Measurements from ENCODE around the gene GAS1. TPM values are rescaled to one million over a fixed set of nuclear protein-coding genes. Genes with fewer than 3 reads are reported as not detected.

Gene GAS1
- total RNA-seq, 2 donors from 2014 or later: 0.37 to 0.42 TPM

GRCh38 chr9:86977205-86977835 is 30.0 kb upstream of the GAS1 start:
- H3K27me3 Mint-ChIP-seq: peaks cover 53% of the 10 kb centered on the region

GRCh38 chr9:86975606-86976005 is 28.3 kb upstream of the GAS1 start:
- H3K4me1 Mint-ChIP-seq: no peaks in the 10 kb centered on the region
- no peaks in the 10 kb centered on the region for H3K9me3 ChIP-seq (ENCODE audit: control insufficient read depth, low read length, poor library complexity, severe bottlenecking)
- no peak overlapping the region for H3K4me3 Mint-ChIP-seq
- H3K27ac Mint-ChIP-seq: no peak overlapping the region
- H3K36me3 Mint-ChIP-seq (ENCODE audit: low read depth): no peaks in the 10 kb centered on the region
- H3K27me3 Mint-ChIP-seq: peaks cover 60% of the 10 kb centered on the region
- no peak for DNase-seq
- ATAC-seq: no peak

More at GRCh38 chr9:86977205-86977835, 30.0 kb upstream of the GAS1 start:
- ATAC-seq (no peak), DNase-seq (no peak)
- H3K9me3 ChIP-seq (ENCODE audit: control insufficient read depth, low read length, poor library complexity, severe bottlenecking): no peaks in the 10 kb centered on the region
- H3K27ac Mint-ChIP-seq: no peak overlapping the region
- no peak overlapping the region for H3K4me3 Mint-ChIP-seq
- H3K36me3 Mint-ChIP-seq (ENCODE audit: low read depth): no peaks in the 10 kb centered on the region
- H3K4me1 Mint-ChIP-seq: no peaks in the 10 kb centered on the region

GRCh38 chr9:86975036-86975435 is 27.7 kb upstream of the GAS1 start:
- Mint-ChIP-seq H3K27ac (no peak overlapping the region), H3K4me3 (no peak overlapping the region), H3K27me3 (peaks cover 62% of the 10 kb centered on the region), H3K36me3 (ENCODE audit: low read depth) (no peaks in the 10 kb centered on the region), H3K4me1 (no peaks in the 10 kb centered on the region)
- no peak for ATAC-seq
- H3K9me3 ChIP-seq (ENCODE audit: control insufficient read depth, low read length, poor library complexity, severe bottlenecking): no peaks in the 10 kb centered on the region
- DNase-seq: no peak

- H3K4me1 Mint-ChIP-seq: no peaks in the 10 kb centered on the region
- no peak for ATAC-seq
- no peaks in the 10 kb centered on the region for H3K9me3 ChIP-seq (ENCODE audit: control insufficient read depth, low read length, poor library complexity, severe bottlenecking)
- no peak overlapping the region for H3K4me3 Mint-ChIP-seq
- no peak for DNase-seq
- H3K27ac Mint-ChIP-seq: no peak overlapping the region
- H3K27me3 Mint-ChIP-seq: peaks cover 60% of the 10 kb centered on the region
- no peaks in the 10 kb centered on the region for H3K36me3 Mint-ChIP-seq (ENCODE audit: low read depth)
Measured at GRCh38 chr9:86974421-86974820, 27.1 kb upstream of the GAS1 start.

GRCh38 chr9:86971742-86972141 is 24.4 kb upstream of the GAS1 start:
- no peak for ATAC-seq
- Mint-ChIP-seq H3K27me3 (peaks cover 63% of the 10 kb centered on the region), H3K27ac (no peak overlapping the region), H3K4me1 (no peaks in the 10 kb centered on the region), H3K4me3 (no peak overlapping the region), H3K36me3 (ENCODE audit: low read depth) (no peaks in the 10 kb centered on the region)
- no peaks in the 10 kb centered on the region for H3K9me3 ChIP-seq (ENCODE audit: control insufficient read depth, low read length, poor library complexity, severe bottlenecking)
- no peak for DNase-seq

GRCh38 chr9:86968258-86968920 is 21.1 kb upstream of the GAS1 start:
- ATAC-seq (no peak), DNase-seq (no peak)
- H3K4me3 Mint-ChIP-seq: no peak overlapping the region
- H3K36me3 Mint-ChIP-seq (ENCODE audit: low read depth): no peaks in the 10 kb centered on the region
- no peaks in the 10 kb centered on the region for H3K9me3 ChIP-seq (ENCODE audit: control insufficient read depth, low read length, poor library complexity, severe bottlenecking)
- peaks cover 53% of the 10 kb centered on the region for H3K27me3 Mint-ChIP-seq
- H3K4me1 Mint-ChIP-seq: no peaks in the 10 kb centered on the region
- H3K27ac Mint-ChIP-seq: no peak overlapping the region

GRCh38 chr9:86966852-86967511 is 19.7 kb upstream of the GAS1 start:
- H3K4me1 Mint-ChIP-seq: no peaks in the 10 kb centered on the region
- ATAC-seq (no peak), DNase-seq (no peak)
- peaks cover 41% of the 10 kb centered on the region for H3K27me3 Mint-ChIP-seq
- H3K36me3 Mint-ChIP-seq (ENCODE audit: low read depth): no peaks in the 10 kb centered on the region
- H3K27ac Mint-ChIP-seq: no peak overlapping the region
- no peak overlapping the region for H3K4me3 Mint-ChIP-seq
- H3K9me3 ChIP-seq (ENCODE audit: control insufficient read depth, low read length, poor library complexity, severe bottlenecking): no peaks in the 10 kb centered on the region

- Mint-ChIP-seq H3K4me3 (no peak overlapping the region), H3K4me1 (no peaks in the 10 kb centered on the region), H3K36me3 (ENCODE audit: low read depth) (no peaks in the 10 kb centered on the region), H3K27ac (no peak overlapping the region), H3K27me3 (peaks cover 41% of the 10 kb centered on the region)
- DNase-seq (no peak), ATAC-seq (no peak)
- no peaks in the 10 kb centered on the region for H3K9me3 ChIP-seq (ENCODE audit: control insufficient read depth, low read length, poor library complexity, severe bottlenecking)
Measured at GRCh38 chr9:86965636-86966395, 18.5 kb upstream of the GAS1 start.

- Mint-ChIP-seq H3K27ac (no peak overlapping the region), H3K36me3 (ENCODE audit: low read depth) (no peaks in the 10 kb centered on the region), H3K27me3 (peaks cover 43% of the 10 kb centered on the region), H3K4me3 (no peak overlapping the region), H3K4me1 (no peaks in the 10 kb centered on the region)
- no peak for DNase-seq
- no peaks in the 10 kb centered on the region for H3K9me3 ChIP-seq (ENCODE audit: control insufficient read depth, low read length, poor library complexity, severe bottlenecking)
- no peak for ATAC-seq
Measured at GRCh38 chr9:86962692-86963091, 15.4 kb upstream of the GAS1 start.

- H3K4me1 Mint-ChIP-seq: no peaks in the 10 kb centered on the region
- H3K27ac Mint-ChIP-seq: no peak overlapping the region
- no peak overlapping the region for H3K4me3 Mint-ChIP-seq
- DNase-seq (no peak), ATAC-seq (no peak)
- no peaks in the 10 kb centered on the region for H3K36me3 Mint-ChIP-seq (ENCODE audit: low read depth)
- no peaks in the 10 kb centered on the region for H3K9me3 ChIP-seq (ENCODE audit: control insufficient read depth, low read length, poor library complexity, severe bottlenecking)
- H3K27me3 Mint-ChIP-seq: peaks cover 43% of the 10 kb centered on the region
Measured at GRCh38 chr9:86960938-86961337, 13.6 kb upstream of the GAS1 start.

GRCh38 chr9:86958203-86958602 is 10.9 kb upstream of the GAS1 start:
- Mint-ChIP-seq H3K36me3 (ENCODE audit: low read depth) (no peaks in the 10 kb centered on the region), H3K27me3 (peaks cover 59% of the 10 kb centered on the region)
- no peak for ATAC-seq

GRCh38 chr9:86955561-86955960 is 8.3 kb upstream of the GAS1 start:
- no peak overlapping the region for H3K4me3 Mint-ChIP-seq
- H3K27me3 Mint-ChIP-seq: peaks cover 54% of the 10 kb centered on the region
- no peaks in the 10 kb centered on the region for H3K4me1 Mint-ChIP-seq
- no peaks in the 10 kb centered on the region for H3K36me3 Mint-ChIP-seq (ENCODE audit: low read depth)
- no peak overlapping the region for H3K27ac Mint-ChIP-seq
- ATAC-seq (no peak), DNase-seq (no peak)
- no peaks in the 10 kb centered on the region for H3K9me3 ChIP-seq (ENCODE audit: control insufficient read depth, low read length, poor library complexity, severe bottlenecking)

More at GRCh38 chr9:86958203-86958602, 10.9 kb upstream of the GAS1 start:
- H3K4me1 Mint-ChIP-seq: no peaks in the 10 kb centered on the region
- H3K9me3 ChIP-seq (ENCODE audit: control insufficient read depth, low read length, poor library complexity, severe bottlenecking): no peaks in the 10 kb centered on the region
- H3K4me3 Mint-ChIP-seq: no peak overlapping the region
- no peak overlapping the region for H3K27ac Mint-ChIP-seq
- DNase-seq: no peak

GRCh38 chr9:86955042-86955441 is 7.7 kb upstream of the GAS1 start:
- no peak overlapping the region for H3K4me3 Mint-ChIP-seq
- peaks cover under 1% of the 10 kb centered on the region for H3K4me1 Mint-ChIP-seq
- H3K27me3 Mint-ChIP-seq: peaks cover 51% of the 10 kb centered on the region
- no peak for DNase-seq
- H3K27ac Mint-ChIP-seq: no peak overlapping the region
- H3K36me3 Mint-ChIP-seq (ENCODE audit: low read depth): no peaks in the 10 kb centered on the region
- no peaks in the 10 kb centered on the region for H3K9me3 ChIP-seq (ENCODE audit: control insufficient read depth, low read length, poor library complexity, severe bottlenecking)
- ATAC-seq: no peak
